GM18499 (cell line): ENCODE results near the gene ELAVL4.
"Not testable (repeated sequence)": the region's sequence is repeated elsewhere in the genome, so short reads cannot be mapped to it uniquely, and the experiment has no call there.

Experiments used
- ATAC-seq: cut with Tn5 transposase; IDR thresholded peaks from one replicate; pipeline ENCODE4 v1.9.1; 2021; ENCODE audit warnings: moderate number of reproducible peaks; ENCODE audit not compliant: insufficient read depth, unreplicated experiment

Gene ELAVL4

DNA sequence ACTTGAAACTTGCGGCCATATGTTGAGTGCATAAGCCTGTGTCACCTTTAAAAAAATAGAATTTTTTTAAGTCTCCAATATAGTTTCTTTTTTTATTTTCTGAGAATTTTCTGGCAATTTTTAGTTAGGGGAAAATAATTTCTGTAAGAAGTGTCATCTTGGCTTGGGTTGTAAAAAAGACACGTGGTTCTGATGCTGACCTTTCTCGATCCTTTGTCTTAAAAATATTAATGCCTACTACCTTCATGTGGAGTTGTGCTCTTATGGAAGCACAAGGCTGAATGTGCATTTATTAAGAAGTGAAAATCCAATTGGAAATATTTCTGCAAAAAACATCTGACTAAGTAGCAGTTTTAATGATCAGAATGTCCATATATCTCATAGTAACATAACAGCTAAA lies 3.5 kb downstream of the ELAVL4 start:
- no peak for ATAC-seq

DNA sequence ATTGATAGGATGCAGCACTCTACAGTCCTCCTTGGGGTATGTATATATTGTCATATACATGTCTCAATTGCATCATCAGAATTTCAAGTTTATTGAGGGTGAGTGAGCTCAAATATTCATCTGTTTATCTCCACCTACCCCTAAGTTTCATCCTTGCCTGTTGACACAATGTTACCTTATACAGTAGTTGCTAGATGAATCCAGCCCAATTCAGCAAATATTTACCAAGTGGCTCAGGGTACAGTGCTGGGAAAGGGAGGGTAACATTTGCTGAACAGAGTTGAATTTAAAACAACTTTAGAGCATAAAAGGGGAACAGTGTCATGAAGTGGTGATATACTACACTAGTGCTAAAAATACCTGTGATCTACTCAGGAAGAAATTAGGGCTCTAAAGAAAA lies 14.4 kb downstream of the ELAVL4 start:
- ATAC-seq: no peak

DNA sequence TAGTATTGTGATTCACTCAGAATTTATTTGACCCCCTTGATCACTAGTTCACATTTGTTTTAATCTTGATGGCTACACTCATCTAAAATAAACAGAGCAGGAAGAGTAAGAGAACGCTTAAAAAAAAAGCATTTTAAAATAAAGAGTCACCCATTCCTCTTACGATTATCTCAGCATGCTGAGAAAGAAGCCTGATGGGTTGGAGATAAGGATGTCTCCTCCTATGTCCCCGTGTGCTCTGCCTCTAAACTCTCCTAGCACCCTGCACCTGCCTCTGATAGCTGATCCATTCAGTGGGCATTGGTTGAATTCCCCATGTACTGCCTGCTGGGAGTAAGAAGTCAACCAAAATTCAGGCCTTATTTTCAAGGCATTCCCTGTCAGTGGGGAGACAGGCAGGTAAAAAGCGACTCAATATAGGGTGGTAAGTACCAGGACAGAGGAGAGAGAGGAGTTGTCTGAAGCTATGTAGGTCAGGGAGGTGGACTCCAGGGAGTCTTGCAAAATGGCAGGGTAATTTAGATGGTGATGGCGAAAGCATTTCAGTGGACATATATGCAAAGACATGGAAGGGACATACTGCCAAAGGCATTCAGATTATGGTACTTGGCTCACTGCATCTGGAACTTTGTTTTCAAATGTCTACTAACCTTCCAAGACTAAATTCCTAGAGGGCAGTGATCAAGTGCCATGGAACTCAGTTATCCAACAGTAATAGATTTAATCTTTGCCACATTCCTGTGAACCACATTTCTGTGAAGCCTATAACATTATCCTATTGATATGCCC lies 18.4 kb downstream of the ELAVL4 start:
- no peak for ATAC-seq

DNA sequence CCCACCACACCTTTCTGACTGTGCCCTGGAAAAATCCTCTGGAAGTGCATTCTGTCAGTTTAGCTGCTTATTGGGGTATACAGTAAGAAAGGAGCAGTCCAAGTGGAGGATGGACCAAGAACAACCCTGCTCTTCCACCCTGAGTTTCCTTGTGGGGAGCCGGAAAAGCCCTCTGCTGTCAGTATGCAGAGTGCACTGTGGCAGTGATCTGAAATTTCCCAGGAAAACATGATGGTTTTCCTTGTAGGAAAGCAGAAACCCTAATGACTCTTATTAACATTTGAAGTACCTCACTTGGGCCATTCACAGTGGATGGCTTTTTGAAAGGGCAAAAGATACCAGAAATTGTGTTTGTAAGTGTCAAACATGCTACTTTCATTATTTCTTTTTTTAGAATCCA lies 20.5 kb downstream of the ELAVL4 start:
- ATAC-seq: no peak

DNA sequence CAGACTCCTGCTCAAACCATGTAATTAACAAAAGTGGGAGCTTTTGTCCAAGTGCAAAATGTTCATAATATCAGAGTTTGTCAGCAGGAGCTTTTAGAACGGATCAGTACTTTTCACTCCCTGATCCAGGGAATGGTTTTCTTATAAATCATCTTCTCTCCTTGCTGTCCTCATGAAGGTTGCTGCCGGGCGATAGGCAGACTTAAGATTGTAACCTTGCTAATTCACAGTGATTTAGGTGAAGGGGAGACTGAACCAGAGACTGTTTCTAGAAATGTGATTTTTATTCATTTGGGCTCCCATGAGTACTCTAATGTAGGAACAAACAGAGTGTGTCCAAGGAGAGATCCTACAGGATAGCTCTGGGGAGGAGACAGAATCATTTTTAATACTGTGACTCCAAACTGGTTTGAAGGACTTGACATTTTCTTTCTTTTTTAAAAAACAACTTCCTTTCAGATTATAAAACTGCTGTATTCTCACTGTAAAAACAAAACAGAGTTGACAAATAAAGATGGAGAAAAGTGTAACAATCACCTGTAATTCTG lies 23.7 kb downstream of the ELAVL4 start:
- ATAC-seq: no peak

DNA sequence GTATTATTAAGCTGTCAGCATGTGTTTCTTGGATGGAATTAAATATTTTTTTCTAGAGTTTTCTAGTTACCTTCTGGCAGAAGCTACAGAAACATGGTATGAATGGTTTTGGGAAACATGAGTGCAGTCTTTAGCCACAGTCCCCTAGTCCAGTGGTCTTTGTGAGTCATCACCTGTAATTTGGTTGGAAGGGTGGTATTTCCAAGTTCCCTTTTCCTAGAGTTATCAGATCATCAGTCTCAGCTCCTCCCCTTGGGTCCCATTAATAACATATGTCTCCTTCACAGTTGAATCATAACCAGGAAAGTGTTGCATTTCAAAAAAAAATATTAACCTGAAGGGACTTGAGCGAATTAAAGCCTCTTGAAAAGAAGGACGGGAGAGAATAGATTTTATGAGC lies 27.0 kb downstream of the ELAVL4 start:
- no peak for ATAC-seq

DNA sequence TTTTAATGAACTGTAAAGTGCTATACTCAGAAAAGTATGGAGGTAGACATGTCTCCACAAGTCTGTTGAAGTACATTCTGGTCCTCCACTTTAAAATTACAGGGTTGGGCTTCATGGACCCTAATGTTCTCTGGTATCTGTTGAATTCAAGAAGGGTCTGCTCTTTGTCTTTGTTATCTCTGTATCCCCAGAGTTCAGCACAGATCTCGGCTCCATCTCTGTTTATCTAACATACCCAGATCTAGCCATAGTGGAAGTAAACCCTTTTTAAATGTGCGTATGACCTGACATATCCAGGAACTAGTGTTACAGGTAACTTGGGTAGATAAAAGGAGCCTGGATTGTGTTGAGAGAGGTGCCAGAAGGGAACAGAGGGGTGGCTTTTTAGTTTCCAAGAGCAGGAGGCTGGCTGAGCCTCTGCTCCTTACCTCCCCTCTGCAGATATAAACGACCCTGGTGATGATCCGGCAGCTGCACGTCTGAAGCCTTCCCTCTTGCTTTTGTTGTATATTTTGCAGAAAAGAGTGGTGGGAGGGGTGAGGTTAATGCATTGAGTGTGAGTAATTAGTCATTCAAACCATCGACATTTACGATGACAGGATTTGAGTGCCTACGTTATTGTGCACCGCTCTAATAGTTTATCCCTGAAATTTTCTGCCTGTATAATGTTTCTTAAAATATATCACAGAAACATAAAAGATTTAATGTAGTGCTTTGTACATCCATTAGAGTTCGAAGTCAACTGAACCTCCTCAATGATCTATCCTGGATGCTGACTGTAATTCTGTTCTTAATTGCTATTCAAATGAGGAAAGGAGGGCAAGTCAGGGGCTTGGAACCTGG lies 30.8 kb downstream of the ELAVL4 start:
- ATAC-seq: no peak

DNA sequence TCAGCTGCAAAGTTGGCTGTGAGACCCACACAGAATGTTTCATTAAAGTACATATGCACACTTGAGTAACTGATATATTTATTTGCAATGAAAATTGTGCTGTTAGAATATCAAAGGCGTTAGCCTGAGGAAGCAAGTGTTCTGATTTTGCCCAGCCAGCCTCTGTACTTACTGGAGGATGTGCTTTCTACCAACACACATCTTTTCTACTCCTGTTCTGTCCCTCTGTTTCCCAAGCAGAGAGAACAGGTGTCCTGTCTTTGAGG lies 31.4 kb downstream of the ELAVL4 start:
- ATAC-seq: no peak

DNA sequence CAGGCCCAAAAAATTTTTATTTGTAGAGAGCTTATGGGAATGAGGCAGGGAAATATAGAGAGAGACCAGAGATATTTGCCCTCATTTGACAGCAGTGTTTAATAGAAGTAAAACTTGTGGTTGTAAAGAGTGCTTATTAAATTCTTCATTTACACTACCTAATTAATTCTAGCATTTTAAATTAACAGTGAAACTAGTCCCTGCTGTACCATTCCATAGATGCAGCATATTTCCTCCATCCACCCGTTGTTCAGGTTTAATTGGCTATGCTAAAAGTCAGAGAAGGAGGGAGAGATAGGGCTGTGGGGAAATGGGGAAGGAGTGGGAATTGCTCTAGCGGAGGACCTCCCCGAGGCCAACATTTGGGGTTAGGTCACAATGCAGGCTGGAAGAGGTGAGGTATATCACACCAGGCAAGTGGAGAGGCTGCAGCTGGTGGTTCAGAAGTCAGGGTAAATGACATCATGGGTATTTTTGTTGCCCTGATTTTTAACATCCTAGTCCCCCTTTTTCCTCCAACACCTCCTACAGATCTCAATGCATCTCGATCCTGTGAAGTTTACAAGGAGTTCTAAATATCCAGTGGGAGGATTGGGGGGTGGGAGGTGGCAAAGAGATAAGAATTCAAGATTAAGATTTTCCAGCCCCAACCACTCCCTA lies 38.6 kb downstream of the ELAVL4 start:
- ATAC-seq: no peak

DNA sequence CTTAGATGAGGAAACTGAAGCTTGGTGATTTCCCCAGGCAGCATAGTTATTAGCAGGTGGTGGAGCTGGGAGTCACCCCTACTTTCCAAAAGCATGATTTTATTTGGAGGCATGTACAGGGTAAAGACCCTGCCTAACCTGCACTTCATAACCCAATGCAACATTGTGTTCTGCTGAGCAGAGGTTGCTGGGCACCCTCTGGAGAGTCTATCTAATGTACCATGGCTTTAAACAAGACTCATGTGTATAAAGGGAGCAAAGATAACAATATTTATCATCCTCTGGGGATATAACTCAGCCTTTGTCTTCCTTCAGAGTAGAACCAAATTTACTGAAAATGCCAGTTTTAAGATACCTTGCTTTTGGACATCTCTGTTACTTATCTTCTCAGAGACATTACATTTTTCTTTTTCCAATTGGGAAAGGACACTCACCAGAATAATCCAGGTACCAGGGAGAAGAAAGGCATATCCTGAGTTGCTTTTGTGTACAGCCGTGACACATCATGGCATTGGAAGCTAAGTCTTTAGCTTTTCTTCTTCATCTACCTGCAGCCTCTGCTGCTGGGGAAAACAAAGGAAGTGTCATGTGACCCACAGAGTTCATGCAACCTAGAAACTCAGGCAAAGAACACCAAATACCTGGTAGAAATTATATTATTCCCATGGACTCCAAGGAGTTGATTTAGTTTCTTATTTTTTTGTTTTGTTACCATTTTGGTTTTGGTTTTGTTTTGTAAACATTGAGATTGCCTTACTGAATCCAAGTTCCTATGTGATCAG lies 39.6 kb downstream of the ELAVL4 start:
- ATAC-seq: no peak

DNA sequence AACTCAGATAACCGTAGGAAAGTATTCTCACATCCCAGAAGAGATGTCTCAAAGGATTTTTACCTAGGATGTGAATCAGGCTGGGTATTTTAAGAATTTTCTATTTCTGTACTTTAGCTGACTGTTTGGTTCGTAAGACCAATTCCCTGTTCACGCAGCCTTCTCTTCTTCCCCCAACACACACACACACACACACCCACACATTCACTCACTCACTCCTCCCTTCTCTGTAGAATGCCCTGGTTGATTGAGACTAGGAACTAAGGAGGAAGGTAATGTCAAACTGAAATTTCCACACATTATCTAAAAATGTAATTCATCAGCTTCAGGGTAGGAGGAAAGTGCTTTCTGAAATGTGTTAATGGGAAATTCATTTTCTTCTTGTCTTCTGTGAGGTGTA lies 43.5 kb downstream of the ELAVL4 start:
- ATAC-seq: no peak

DNA sequence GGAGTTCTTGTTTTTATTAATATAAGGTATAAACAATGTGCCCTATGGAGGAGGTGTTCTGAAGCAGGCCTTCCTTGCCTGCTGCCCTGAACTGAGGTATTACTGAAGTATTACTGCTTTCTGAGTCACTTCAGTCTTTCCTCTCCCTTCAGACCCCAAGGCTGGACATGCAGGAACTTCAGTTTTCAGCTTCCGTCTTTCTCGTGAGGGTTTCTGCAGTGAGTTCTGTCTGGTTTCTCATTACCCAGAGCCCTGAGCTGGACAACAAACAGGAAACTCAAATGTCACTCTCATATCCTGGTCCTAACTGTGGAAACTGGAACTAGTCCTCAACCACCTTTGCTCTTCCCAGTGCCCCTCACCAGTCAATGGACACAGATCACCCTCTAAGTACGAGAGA lies 46.8 kb downstream of the ELAVL4 start:
- no peak for ATAC-seq

DNA sequence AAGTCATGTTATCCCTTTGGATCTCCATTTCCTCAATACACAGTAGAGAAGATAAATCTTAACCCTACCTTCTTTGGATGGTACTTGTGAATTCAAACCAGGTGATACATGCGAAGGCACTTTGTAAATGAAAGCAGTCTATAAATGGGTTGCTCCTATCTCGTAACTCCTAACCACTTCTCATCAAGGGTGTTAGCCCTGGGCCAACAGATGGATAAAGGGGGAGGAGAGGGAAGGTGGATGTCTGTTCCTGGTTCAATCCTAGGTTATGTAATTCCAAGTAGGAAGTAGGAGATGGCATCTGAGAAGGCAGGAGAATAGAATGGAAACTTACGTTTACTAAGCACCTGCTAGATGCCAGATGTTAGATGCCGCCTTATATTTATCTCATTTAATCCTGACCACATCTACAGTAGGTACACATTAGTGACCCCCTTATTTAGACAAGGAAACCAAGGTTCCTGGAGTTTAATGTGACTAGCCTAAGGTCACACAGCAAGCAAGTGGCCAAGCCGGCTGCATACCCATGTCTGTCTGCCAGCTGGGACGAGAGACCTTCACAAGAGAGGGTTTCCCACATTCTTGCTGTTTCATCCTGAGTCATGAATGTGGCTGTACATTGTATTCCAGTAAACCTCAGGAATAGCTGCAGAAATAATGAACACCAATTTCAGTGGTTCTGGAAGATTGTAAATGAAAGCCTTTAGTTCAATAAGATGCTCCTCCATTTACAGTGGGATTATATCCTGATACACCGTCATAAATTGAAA lies 47.7 kb downstream of the ELAVL4 start:
- ATAC-seq: no peak

DNA sequence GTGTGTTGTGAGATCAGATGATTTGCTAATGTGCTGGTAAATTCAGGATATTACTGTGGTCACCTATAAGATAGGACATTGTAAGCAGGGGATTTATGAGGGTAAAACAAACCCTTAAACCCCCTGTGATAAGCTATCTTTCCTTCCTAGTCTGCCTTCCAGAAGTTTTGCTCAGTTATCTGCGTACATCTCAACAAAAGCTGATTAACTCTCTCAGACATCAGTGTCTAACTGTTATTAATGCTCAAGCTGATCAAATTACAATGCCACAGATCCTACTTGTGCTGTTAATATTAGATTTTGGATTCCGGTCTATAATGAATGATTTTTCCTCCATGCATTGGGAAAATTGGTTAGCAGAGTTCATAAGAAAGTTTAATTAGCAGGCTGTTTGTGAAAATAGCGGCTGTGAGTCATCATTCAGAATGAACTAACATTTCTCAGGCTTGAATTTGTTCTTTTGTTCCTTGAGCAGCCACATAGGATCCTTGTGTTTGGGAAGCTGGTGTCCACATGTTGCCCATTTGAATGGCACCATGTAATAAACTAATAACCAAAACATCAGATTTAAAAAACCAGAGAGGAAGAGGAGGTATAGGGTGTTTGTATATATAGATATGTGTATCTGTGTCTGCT lies 48.7 kb downstream of the ELAVL4 start:
- no peak for ATAC-seq

DNA sequence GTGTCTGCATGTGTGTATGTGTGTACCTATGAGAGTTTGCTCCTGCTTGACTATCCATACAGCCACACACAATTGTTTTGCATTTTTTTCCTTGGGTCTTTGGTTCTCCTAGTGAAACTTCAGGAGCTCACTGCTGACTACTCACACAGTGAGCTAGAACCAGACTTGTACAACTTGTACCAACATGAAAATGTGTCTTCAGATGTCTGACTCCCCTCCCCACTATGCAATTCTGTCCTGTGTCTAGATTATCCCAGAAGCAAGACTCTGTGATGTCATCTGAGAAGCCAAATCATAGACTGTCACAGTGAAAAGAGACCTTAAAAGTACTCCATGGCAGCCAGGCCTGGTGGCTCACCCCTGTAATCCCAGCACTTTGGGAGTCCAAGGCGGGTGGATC lies 49.7 kb downstream of the ELAVL4 start:
- ATAC-seq: no peak

DNA sequence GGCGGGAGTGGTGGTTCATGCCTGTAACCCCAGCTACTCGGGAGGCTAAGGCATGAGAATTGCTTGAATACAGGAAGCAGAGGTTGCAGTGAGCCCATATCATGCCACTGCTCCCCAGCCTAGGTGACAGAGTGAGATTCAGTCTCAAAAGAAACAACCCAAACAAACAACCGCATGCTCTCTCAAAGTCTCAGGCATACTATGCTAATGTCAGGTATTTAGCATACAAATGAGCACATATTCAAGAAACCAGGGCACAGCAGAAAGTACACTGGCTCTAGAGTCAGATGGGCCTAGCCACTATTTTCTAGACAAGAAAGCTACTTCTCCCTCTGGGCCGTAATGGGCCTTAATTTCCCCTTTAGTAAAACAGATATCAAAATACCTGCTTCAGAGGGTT lies 55.0 kb downstream of the ELAVL4 start:
- ATAC-seq: no peak

DNA sequence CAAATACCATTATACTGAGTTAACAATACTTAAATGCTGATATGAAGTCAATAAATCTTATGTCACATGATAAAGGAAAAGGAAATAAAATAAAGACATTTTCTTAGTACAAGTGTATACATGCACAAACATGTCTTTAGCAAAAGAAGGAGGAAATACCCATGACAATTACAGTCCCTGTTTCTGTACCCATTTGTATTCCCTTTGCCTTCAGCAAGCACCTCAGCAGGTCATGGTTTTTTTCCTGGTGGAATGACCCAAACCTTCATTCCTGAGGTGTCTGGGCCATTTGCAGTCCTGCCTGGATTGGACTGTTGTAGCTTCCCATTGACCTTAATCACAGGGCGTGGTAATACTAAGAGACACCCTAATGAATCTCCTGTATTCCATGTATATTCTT lies 57.6 kb downstream of the ELAVL4 start:
- not testable (repeated sequence) for ATAC-seq

DNA sequence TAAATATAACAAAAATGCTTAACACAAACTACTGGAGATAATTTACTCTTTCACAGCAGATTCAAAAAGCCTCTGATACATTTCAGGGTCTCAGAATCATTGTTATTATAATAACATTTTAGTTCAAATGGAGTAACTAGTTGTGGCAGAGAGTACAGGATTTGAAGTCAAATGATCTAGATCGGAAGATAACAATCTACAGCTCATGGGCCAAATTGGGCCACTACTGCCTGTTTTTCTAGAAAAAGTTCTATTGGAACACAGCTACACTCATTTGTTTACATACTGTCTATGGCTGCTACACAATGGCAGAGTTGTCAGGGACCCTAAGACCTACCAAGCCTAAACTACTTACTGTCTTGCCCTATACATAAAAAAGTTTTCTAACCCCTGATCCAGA lies 63.6 kb downstream of the ELAVL4 start:
- ATAC-seq: no peak

DNA sequence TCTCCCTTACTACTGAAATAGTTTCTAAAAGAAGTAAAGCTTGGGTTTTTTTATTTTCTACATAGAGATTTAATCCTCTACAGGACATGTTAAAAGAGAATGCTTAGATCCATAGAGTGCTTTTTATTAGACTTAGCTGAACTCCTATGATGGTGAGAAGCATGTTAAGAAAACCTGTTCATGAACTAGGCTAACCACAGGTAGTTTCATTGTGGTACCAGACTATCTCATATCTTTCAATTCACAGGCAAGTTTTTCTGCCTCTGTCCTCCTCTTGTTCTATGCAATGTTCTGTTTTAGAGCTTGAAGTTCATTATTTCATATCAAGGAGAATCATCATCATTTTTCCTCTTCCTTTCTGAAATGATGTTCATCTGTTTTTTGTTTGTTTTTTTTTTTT lies 65.4 kb downstream of the ELAVL4 start:
- ATAC-seq: no peak
